Suprapubic skin (tissue), 4 donors: ENCODE measurements around the gene IL23A. TPM values are rescaled to one million over a fixed set of nuclear protein-coding genes. Genes with fewer than 3 reads are reported as not detected.

Experiments
- DNase-seq, 2 donors: peaks; one replicate each; pipeline ENCODE4 v3.0.0-alpha.2; 2019; ENCODE audit warnings: low spot score in 2 of 2
- H3K27ac ChIP-seq: fragments of 200-600 bp; sonication (generic); one replicate; pipeline ENCODE4 v1.5.1; 2019
- H3K27me3 ChIP-seq: fragments of 200-600 bp; sonication (generic); one replicate; pipeline ENCODE4 v1.5.1; 2019
- H3K36me3 ChIP-seq: fragments of 200-600 bp; sonication (generic); one replicate; pipeline ENCODE4 v1.5.1; 2019
- H3K4me1 ChIP-seq: fragments of 200-600 bp; sonication (generic); one replicate; pipeline ENCODE4 v1.5.1; 2019
- H3K4me3 ChIP-seq: fragments of 200-600 bp; sonication (generic); one replicate; pipeline ENCODE4 v1.5.1; 2019; ENCODE audit warnings: mild to moderate bottlenecking
- H3K9me3 ChIP-seq: fragments of 200-600 bp; sonication (generic); one replicate; pipeline ENCODE4 v1.5.1; 2019
- EP300 ChIP-seq: sonication (generic); formaldehyde crosslinking; IDR thresholded peaks from one replicate; pipeline ENCODE4 v1.6.1; 2017; ENCODE audit warnings: antibody characterized with exemption
- POLR2A ChIP-seq, 2 donors: fragments of 450-650 bp; IDR thresholded peaks; one replicate each; pipeline ENCODE4 v1.6.1; 2017; ENCODE audit warnings: antibody characterized with exemption in 2 of 2, mild to moderate bottlenecking in 2 of 2, moderate library complexity in 2 of 2
- POLR2AphosphoS5 ChIP-seq, 3 donors: sonication (generic); formaldehyde crosslinking; IDR thresholded peaks; one replicate each; pipeline ENCODE4 v1.6.1; 2017; ENCODE audit warnings: antibody characterized with exemption in 3 of 3
- WGBS: methylation state at CpG from one replicate; pipeline ENCODE4 v1.1.5; 2018; 5-methylcytosine and 5-hydroxymethylcytosine counted together
- total RNA-seq, 4 donors: library from RNA; depleted of rRNA; stranded (reverse); fragments of >200 nt; gene quantifications; one replicate each; pipeline ENCODE4 v1.1.0, GENCODE V29; 2016
- TF ChIP-seq, protein P1 (sequence below), 2 donors: fragments of 200-600 bp in 1 of 2; fragments of 450-650 bp in 1 of 2; sonication (generic) in 1 of 2; IDR thresholded peaks; one replicate each; pipeline ENCODE4 v1.5.1; 2016 to 2019; ENCODE audit warnings: antibody characterized with exemption in 2 of 2, mild to moderate bottlenecking in 1 of 2, moderate library complexity in 1 of 2

The IL23A gene
- total RNA-seq, 4 donors from 2014 or later = not detected

- H3K4me1 ChIP-seq = no peaks in the 10 kb centered on the region
- no peak overlapping the region for H3K4me3 ChIP-seq
- H3K27me3 ChIP-seq = no peaks in the 10 kb centered on the region
- no peak for DNase-seq
- H3K27ac ChIP-seq = no peak overlapping the region
- TF ChIP-seq POLR2A (IDR thresholded peaks at IDR 0.05) = no peak
- 95% methylated on average over 16 of the region's 16 CpGs for WGBS
- no peaks in the 10 kb centered on the region for H3K36me3 ChIP-seq
- no peaks in the 10 kb centered on the region for H3K9me3 ChIP-seq
Measured at GRCh38 chr12:56382611-56383010, 43.9 kb downstream of the IL23A start.

DNA sequence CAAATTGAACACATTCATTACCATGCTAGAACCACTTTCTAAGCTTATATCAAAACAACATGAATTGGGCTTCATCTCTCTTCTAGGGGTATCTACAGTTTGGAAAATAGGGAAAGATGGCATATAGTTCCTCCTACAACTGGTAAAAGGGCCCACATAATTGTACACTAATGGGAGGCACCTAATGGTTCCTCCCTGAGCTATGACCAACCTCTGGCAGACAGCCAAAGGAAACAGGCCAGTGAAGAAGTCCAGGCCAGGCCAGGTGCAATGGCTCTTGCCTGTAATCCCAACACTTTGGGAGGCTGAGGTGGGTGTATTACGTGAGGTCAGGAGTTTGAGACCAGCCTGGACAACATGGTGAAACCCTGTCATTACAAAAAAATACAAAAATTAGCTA is 47.2 kb downstream of the IL23A start:
- no peaks in the 10 kb centered on the region for H3K27me3 ChIP-seq
- H3K4me1 ChIP-seq = no peaks in the 10 kb centered on the region
- no peak overlapping the region for H3K4me3 ChIP-seq
- H3K27ac ChIP-seq = no peak overlapping the region
- no peak for DNase-seq
- 100% methylated on average over 1 of the region's 1 CpG for WGBS
- TF ChIP-seq POLR2A (IDR thresholded peaks at IDR 0.05) (no peak), EP300 (no peak), POLR2AphosphoS5 (IDR thresholded peaks at IDR 0.05) (no peak)
- TF ChIP-seq, protein P1, sequence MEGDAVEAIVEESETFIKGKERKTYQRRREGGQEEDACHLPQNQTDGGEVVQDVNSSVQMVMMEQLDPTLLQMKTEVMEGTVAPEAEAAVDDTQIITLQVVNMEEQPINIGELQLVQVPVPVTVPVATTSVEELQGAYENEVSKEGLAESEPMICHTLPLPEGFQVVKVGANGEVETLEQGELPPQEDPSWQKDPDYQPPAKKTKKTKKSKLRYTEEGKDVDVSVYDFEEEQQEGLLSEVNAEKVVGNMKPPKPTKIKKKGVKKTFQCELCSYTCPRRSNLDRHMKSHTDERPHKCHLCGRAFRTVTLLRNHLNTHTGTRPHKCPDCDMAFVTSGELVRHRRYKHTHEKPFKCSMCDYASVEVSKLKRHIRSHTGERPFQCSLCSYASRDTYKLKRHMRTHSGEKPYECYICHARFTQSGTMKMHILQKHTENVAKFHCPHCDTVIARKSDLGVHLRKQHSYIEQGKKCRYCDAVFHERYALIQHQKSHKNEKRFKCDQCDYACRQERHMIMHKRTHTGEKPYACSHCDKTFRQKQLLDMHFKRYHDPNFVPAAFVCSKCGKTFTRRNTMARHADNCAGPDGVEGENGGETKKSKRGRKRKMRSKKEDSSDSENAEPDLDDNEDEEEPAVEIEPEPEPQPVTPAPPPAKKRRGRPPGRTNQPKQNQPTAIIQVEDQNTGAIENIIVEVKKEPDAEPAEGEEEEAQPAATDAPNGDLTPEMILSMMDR (IDR thresholded peaks at IDR 0.05) = no peak
- no peaks in the 10 kb centered on the region for H3K9me3 ChIP-seq
- no peaks in the 10 kb centered on the region for H3K36me3 ChIP-seq

GRCh38 chr12:56387152-56387736 is 48.6 kb downstream of the IL23A start:
- H3K4me1 ChIP-seq = no peaks in the 10 kb centered on the region
- H3K36me3 ChIP-seq = no peaks in the 10 kb centered on the region
- H3K27ac ChIP-seq = no peak overlapping the region
- 39% methylated on average over 7 of the region's 7 CpGs for WGBS
- no peak for DNase-seq
- H3K4me3 ChIP-seq = no peak overlapping the region
- H3K27me3 ChIP-seq = no peaks in the 10 kb centered on the region
- no peaks in the 10 kb centered on the region for H3K9me3 ChIP-seq
- no peak for TF ChIP-seq EP300
- TF ChIP-seq, protein P1 (IDR thresholded peaks at IDR 0.05) = no peak
- TF ChIP-seq POLR2A (IDR thresholded peaks at IDR 0.05) = no peak
- TF ChIP-seq POLR2AphosphoS5 (IDR thresholded peaks at IDR 0.05) = no peak

DNA sequence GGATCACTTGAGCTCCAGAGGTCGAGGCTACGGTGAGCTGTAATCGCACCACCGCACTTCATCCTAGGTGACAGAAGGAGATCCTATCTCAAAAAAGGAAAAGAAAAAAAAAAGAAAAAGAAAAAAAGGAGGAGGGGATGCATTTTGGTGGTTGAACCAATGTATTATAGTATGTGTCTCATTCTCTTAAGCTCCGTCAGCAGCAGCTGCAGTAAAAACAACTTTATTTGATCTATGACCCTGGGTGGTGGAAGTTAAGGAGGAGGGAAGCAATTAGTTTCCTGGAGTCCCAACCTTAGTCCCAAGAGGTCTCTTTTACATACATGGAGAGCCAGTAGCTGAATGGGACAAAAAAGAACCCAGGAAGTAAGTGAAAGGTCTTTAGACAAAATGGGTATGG is 50.7 kb downstream of the IL23A start:
- no peaks in the 10 kb centered on the region for H3K9me3 ChIP-seq
- H3K36me3 ChIP-seq = no peaks in the 10 kb centered on the region
- WGBS = 78% methylated on average over 5 of the region's 5 CpGs
- no peak for TF ChIP-seq POLR2AphosphoS5 (IDR thresholded peaks at IDR 0.05)
- no peak for TF ChIP-seq EP300
- no peak for TF ChIP-seq POLR2A (IDR thresholded peaks at IDR 0.05)
- TF ChIP-seq, protein P1 (IDR thresholded peaks at IDR 0.05) = no peak
- no peak for DNase-seq
- no peaks in the 10 kb centered on the region for H3K27me3 ChIP-seq
- no peak overlapping the region for H3K4me3 ChIP-seq
- no peak overlapping the region for H3K27ac ChIP-seq
- H3K4me1 ChIP-seq = no peaks in the 10 kb centered on the region

Other genes starting within 250 kb of the IL23A start
- gene PA2G4, start 234.3 kb upstream of the IL23A start, total RNA-seq = 100 to 1,000 TPM; 103 to 153 (median 117) TPM
- gene RPL41, start 222.3 kb upstream of the IL23A start, total RNA-seq = 1,000 to 10,000 TPM; 2,523 to 6,346 (median 5,689) TPM
- gene ZC3H10, start 220.6 kb upstream of the IL23A start, total RNA-seq = 1 to 10 TPM; 2.1 to 5.6 (median 3.4) TPM
- gene ESYT1, start 210.6 kb upstream of the IL23A start, total RNA-seq = 100 to 1,000 TPM in 2 of 4 donors, 10 to 100 TPM in 2; 73.1 to 128 (median 103) TPM
- 10 to 100 TPM; 28.3 to 37.4 (median 28.5) TPM for gene MYL6B, start 186.3 kb upstream of the IL23A start, total RNA-seq
- gene MYL6, start 180.5 kb upstream of the IL23A start, total RNA-seq = 1,000 to 10,000 TPM in 1 of 4 donors, 100 to 1,000 TPM in 3; 773 to 1,142 (median 915) TPM
- 100 to 1,000 TPM in 2 of 4 donors, 10 to 100 TPM in 2; 53.6 to 137 (median 85.9) TPM for gene SMARCC2, start 149.4 kb upstream of the IL23A start, total RNA-seq
- gene RNF41, start 117.0 kb upstream of the IL23A start, total RNA-seq = 10 to 100 TPM; 28.4 to 60.6 (median 35.8) TPM
- gene NABP2, start 114.5 kb upstream of the IL23A start, total RNA-seq = 10 to 100 TPM; 13.3 to 23.7 (median 20.1) TPM
- 1 to 10 TPM in 2 of 4 donors, not detected in 2; 1.3 to 2.4 TPM for gene SLC39A5, start 108.8 kb upstream of the IL23A start, total RNA-seq
- 10 to 100 TPM; 20.3 to 33.6 (median 24.6) TPM for gene ANKRD52, start 80.5 kb upstream of the IL23A start, total RNA-seq
- gene COQ10A, start 71.9 kb upstream of the IL23A start, total RNA-seq = 10 to 100 TPM in 1 of 4 donors, 1 to 10 TPM in 3; 3.4 to 17.0 (median 7.6) TPM
- gene CS, start 38.6 kb upstream of the IL23A start, total RNA-seq = 100 to 1,000 TPM; 176 to 218 (median 179) TPM
- 10 to 100 TPM; 36.4 to 51.4 (median 42.4) TPM for gene CNPY2, start 22.9 kb upstream of the IL23A start, total RNA-seq
- gene PAN2, start 4.9 kb upstream of the IL23A start, total RNA-seq = 100 to 1,000 TPM in 1 of 4 donors, 10 to 100 TPM in 3; 27.2 to 141 (median 39.7) TPM
- gene STAT2, start 21.2 kb downstream of the IL23A start, total RNA-seq = 100 to 1,000 TPM in 3 of 4 donors, 10 to 100 TPM in 1; 93.8 to 182 (median 111) TPM
- gene APOF, start 24.0 kb downstream of the IL23A start, total RNA-seq = not detected
- 1 to 10 TPM; 5.4 to 7.1 (median 6.2) TPM for gene TIMELESS, start 110.5 kb downstream of the IL23A start, total RNA-seq
- not detected for gene MIP, start 115.8 kb downstream of the IL23A start, total RNA-seq
- 1 to 10 TPM; 2.8 to 4.8 (median 2.9) TPM for gene SPRYD4, start 129.7 kb downstream of the IL23A start, total RNA-seq
- gene GLS2, start 149.3 kb downstream of the IL23A start, total RNA-seq = 10 to 100 TPM in 2 of 4 donors, 1 to 10 TPM in 2; 7.9 to 23.9 (median 10.5) TPM
- gene RBMS2, start 182.9 kb downstream of the IL23A start, total RNA-seq = 10 to 100 TPM; 14.5 to 88.0 (median 29.1) TPM